HG03039 (cell line): ENCODE results near the gene CTSO.

Experiments used
- ATAC-seq: cut with Tn5 transposase; IDR thresholded peaks from one replicate; pipeline ENCODE4 v1.9.1; 2021; ENCODE audit warnings: mild to moderate bottlenecking, moderate library complexity; ENCODE audit not compliant: unreplicated experiment

CTSO gene

GRCh38 chr4:155953151-155954117 is at the start of gene CTSO:
CTSO (minus strand) TSS chr4:155953866; CDS start chr4:155953847, 19 bp downstream.
- peak; percentile 96 for ATAC-seq

DNA sequence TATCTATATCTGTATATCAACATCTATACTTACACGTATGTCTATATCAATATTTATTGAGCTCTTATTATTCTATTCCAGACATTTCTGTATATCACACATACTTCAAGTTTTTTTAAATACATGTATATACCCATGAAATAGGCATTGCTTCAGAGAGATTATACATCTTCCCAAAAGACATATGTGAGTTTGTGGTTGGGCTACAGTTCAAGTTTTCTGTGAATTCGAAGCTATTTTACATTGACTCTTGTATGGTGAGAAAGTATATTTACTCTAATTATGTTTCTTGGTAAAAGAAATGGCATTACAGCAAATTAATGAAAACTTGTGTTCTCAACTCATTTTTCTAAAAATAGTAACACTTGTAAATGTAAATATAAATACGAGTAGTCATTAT is 46.8 kb upstream of the CTSO start:
- no peak for ATAC-seq

GRCh38 chr4:155999725-156000124 is 46.1 kb upstream of the CTSO start:
- ATAC-seq: no peak

DNA sequence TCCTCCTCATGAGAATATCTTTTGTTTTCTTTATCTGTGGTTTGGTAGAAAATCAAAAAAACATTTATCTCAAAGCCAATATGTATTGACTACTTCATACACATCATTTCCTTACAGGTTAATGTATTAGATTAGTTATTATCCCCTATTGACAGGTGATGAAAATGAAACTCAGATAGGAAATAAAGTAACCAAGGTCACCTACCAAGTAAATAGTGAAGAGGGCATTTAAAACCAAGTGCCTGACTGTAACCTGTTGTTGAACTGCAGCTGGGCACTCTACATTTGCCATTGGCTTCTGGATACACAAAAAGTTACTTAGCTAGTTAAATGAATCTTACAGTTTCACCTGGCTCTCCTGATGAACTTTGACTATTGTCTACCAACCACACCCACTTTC is 41.4 kb upstream of the CTSO start:
- no peak for ATAC-seq

DNA sequence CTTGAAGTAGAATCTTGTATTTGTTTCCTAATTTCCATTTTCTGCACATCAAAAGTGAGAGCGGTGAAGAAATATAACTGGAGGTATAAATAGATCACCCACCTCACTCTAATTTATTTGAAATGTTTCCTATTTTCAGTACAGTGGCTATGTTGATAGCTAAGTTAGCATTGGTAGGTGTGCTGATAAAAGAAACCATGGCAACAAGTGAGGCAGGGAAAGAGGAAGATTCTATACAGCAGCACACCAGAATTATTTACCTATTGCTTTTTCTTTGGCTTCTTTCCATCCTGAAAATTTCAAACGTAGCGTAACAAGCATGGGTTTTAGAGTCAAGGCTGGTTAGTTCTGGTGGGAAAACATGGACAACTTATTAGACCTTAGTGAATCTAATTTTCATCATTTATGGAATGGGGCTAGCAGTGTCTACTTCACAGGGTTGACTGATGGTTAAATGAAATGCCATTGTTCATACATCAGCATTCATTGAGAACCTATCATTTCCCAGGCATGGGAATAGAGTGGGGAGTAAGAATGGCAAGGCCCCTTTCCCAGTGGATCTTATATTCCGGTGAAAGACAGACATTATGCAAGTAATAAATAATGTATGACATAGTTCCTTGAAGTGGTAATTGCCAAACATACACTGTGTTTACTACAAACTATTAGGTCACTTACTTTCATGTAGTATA is 30.6 kb upstream of the CTSO start:
- ATAC-seq: no peak

GRCh38 chr4:155982736-155983385 is 29.2 kb upstream of the CTSO start:
- ATAC-seq: no peak

GRCh38 chr4:155978810-155979209 is 25.1 kb upstream of the CTSO start:
- no peak for ATAC-seq

GRCh38 chr4:155975511-155975910 is 21.8 kb upstream of the CTSO start:
- ATAC-seq: no peak

DNA sequence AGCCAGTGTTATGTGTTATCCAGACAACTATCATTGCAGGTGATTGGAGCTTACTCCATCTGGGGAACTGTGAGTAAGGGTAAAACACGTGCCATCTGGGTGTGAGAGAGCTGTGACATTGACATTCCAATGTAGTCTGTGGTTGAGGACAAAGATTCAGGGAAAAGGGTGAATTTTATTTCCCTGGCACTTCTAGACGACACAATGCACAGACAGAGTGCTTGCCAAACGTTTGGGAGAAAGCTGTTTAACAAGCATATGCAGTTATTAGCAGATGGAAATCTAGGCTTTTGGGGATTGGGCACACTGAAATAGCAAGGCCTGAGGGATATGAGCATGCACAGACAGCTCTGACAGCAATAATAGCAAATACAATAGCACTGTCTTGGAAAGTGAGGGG is 21.3 kb upstream of the CTSO start:
- no peak for ATAC-seq

- ATAC-seq: peak; percentile 98
Measured at GRCh38 chr4:155974476-155974749, 20.7 kb upstream of the CTSO start.

GRCh38 chr4:155973639-155974475 is 20.2 kb upstream of the CTSO start:
- ATAC-seq: peak; percentile 23

DNA sequence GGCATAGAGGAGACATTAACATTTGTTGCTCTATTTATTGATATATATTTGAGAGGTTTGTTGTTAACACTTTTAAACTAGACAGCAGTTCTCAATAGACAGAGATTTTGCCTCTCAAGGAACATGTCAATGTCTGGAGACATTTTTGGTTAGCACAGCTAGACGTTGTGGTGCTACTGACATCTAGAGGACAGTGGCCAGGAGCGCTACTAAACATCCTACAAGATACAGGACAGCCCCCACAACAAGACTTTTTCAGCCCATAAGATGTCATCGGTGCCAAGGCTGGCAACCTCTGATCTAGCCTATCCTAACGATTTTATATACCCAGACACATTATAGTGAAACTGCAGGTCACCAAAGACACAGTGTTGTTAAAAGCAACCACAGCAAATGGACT is 18.4 kb upstream of the CTSO start:
- ATAC-seq: peak; percentile 42

DNA sequence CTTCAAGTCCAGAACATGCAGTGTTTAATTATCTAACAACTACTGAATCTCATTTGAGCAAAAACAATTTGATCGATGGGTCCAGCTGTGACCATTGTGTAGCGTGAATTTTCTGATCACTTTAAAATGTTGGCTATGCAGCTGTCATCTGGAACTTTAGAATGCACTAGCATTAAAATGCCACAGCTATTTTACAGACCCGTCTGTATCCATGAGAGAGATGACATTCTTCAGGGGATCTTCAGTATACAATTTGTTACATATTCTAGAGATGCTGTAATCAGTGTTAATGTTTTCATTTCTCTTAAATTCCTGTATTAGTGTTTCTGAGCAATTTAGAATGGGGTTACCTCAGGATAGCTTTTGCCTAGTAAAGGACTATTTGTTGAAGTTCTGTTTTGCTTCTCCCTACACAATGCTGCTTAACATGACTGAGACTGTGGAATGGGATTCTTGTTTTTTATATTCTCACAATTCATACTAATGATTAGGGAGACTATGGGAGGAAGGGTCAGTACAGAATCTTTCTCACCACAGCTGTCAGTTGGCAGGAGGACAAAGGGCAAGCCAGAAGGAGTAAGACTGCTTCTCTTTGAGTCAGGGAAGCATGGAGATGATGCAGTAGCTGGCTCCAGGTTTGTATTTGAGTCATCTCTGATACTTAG is 13.2 kb upstream of the CTSO start:
- no peak for ATAC-seq

DNA sequence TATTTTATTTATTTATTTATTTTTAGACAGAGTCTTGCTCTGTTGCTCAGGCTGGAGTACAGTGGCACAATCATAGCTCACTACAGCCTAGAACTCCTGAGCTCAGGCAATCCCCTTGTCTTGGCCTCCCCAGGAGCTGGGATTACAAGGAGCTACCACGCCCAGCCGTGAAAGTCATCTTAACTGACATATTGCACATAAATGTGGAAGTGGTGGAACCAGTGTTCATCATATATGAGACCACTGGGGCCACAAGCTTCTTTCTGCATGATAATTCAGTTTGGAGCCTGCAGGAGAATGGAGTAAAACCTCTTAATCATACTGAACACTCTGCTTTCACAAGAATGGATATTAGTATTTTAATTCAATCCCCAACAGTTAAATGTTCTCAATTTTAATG is 12.5 kb upstream of the CTSO start:
- ATAC-seq: no peak

DNA sequence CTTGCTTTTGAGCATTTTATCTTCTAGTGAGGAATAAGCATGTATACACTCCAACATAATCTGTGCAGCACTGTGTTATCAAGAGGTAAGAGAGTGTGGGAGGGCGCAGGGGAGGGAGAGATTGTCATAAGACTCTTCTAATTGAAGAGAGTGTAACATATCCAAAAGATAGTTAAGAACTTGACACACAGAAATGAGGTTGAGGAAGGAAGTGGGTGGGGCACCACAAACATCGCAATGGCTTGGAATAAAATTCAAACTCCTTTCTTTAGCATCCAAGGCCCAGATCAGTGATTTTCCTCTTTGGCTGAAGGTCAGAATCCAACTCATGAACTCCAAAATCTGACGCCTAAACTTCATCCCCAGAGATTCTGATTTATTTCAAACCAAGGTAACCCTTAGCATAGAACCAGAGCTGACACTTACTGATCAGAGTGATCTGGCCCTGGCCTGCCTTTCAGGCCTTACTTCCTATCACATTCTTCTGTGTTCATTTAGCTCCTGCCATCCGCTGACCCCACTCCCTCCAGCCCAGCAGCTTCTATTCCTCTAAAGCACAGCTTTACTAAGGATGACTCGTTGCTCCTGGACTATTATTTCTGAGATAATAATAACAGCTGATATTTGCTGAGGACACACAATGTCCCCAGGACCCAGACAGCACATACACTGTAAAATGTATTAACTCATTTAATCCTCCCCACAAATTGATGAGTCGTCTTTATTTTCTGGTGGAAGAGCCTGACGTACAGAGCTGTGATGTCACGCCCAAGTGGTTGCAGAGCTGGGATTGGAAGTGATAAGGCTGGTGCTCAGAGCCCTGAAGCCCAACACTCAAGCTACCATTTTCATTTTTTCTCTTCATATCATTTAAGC is 10.6 kb upstream of the CTSO start:
- ATAC-seq: no peak

- no peak for ATAC-seq
Measured at GRCh38 chr4:155962767-155963166, 9.1 kb upstream of the CTSO start.

- no peak for ATAC-seq
Measured at GRCh38 chr4:155961575-155961974, 7.9 kb upstream of the CTSO start.

- no peak for ATAC-seq
Measured at GRCh38 chr4:155960522-155960921, 6.9 kb upstream of the CTSO start.

DNA sequence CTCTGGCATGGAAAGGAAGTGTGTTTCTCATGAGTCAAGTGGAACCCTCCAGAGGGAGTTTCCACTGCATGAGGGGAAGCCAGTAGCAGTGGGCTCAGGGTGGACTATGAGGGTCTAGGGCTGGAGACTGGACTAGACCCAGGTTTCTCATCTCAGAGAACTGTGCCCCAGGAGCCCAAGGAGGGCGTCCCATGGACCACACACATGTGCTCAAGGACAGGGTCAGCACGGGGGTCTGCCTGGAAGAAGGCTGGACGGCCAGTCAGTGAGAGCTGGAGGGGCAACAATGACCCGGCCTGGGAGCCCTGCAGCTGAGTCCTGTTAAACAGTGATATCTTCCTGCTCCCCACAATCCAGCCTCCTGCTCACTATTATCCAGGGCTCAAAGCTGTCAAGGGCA is 5.8 kb upstream of the CTSO start:
- no peak for ATAC-seq
